GM19395 (cell line): ENCODE data around the gene IQSEC2.

Experiments
- ATAC-seq: cut with Tn5 transposase; IDR thresholded peaks from one replicate; pipeline ENCODE4 v1.9.1; 2021; ENCODE audit warnings: mild to moderate bottlenecking, moderate library complexity; ENCODE audit not compliant: unreplicated experiment

Gene IQSEC2

GRCh38 chrX:53305219-53305995 is 24.0 kb upstream of the IQSEC2 start:
- ATAC-seq = no peak

- no peak for ATAC-seq
These were observed 21.8 kb upstream of the IQSEC2 start for GRCh38 chrX:53303195-53303594.

GRCh38 chrX:53300157-53300556 is 18.8 kb upstream of the IQSEC2 start:
- ATAC-seq = no peak

- no peak for ATAC-seq
These were observed 12.8 kb upstream of the IQSEC2 start for GRCh38 chrX:53294024-53294648.

- no peak for ATAC-seq
These were observed 10.2 kb upstream of the IQSEC2 start for GRCh38 chrX:53291596-53291995.

GRCh38 chrX:53290441-53291041 is 9.2 kb upstream of the IQSEC2 start:
- no peak for ATAC-seq

- ATAC-seq = no peak
These were observed 6.8 kb upstream of the IQSEC2 start for GRCh38 chrX:53288189-53288588.

- no peak for ATAC-seq
These were observed 6.2 kb upstream of the IQSEC2 start for GRCh38 chrX:53287493-53288138.

- ATAC-seq = no peak
These were observed 4.8 kb upstream of the IQSEC2 start for GRCh38 chrX:53286171-53286570.

GRCh38 chrX:53285591-53285990 is 4.2 kb upstream of the IQSEC2 start:
- ATAC-seq = no peak

- ATAC-seq = peak; percentile 77
These were observed 3.5 kb upstream of the IQSEC2 start for GRCh38 chrX:53284684-53285447.

- no peak for ATAC-seq
These were observed 2.2 kb upstream of the IQSEC2 start for GRCh38 chrX:53283567-53283966.

GRCh38 chrX:53283099-53283498 is 1.7 kb upstream of the IQSEC2 start:
- ATAC-seq = no peak

GRCh38 chrX:53281963-53282695 is 745 bp upstream of the IQSEC2 start:
- no peak for ATAC-seq

- ATAC-seq = no peak
These were observed 758 bp downstream of the IQSEC2 start for GRCh38 chrX:53280331-53281320.

- ATAC-seq = no peak
These were observed 1.8 kb downstream of the IQSEC2 start for GRCh38 chrX:53279296-53280237.

GRCh38 chrX:53272808-53273337 is 8.5 kb downstream of the IQSEC2 start:
- ATAC-seq = no peak
